ENCODE results near the gene DCHS1.

The DCHS1 gene

DNA sequence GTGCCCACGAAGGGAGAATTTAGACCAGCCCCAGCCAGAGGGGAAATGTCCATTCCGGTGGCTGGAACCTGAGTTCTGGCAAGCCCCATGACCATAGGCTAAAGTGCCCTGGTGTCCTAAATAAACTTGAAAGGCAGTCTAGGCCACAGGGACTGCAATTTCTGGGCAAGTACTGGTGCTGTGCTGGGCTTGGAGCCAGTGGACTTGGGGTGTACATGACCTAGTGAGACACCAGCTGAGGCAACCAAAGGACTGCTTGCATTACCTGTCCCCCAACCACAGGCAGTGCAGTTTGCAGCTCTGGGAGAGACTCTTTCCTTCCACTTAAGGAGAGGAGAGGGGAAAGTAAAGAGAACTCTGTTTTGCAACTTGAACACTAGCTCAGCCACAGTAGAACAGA is 75.9 kb downstream of the DCHS1 start:
- no peak for DNase-seq

DNA sequence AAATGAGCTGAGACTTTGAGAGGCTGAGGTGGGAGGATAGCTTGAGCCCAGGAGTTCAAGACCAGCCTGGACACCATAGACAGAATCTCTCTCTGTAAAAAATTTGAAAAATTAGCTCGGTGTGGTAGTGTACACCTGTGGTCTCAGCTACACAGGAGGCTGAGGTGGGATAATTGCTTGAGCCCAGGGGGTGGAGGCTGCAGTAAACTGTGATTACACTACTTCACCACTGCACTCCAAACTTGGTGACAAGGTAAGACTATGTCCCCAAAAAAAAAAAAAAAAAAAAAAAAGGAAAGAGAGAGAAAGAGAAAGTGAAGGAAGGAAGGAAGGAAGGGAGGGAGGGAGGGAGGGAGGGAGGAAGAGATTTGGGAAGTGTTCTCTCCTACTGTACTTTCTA is 77.5 kb downstream of the DCHS1 start:
- no peak for DNase-seq

DNA sequence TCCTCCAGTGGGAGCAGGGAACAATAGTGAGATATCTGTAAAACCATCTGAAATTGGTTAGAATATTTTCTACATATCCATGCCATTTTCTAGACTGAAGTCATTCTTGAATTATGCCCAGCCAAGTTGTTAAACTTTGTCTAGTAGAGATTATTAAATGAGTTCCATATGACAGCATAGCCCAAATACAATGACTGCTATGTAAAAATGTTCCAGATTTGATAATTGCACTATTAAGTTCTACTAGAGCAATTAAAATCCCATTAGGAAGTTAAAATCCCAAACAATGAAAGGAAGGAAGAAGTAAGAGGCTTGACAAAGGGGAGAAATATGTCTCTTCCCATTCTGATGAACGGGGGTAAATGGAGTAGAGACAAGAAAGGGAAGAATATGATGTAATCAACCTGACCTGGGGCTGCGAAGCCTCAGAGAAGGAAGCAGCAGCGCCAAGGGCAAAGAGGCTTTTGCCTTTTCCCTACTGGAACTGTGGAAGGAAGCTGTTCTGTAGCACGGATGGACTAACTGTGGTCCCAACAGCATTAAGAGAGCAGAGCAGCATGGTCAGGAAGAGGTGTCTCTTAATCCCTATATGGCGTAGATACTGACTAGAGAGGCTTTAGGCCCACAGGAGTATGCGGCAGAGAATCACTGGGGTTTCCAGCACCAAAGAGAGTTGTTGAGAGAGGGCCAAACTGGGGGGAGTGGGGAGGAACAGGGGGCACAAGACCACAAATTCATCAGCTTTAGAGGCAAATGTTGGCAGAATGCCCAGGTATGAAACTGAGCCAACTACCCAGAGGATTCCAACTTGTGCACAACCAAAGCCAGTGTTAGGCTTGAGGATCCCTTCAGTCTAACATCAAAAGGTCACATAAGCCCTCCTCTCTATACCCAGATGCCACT is 78.9 kb downstream of the DCHS1 start:
- no peak for DNase-seq

DNA sequence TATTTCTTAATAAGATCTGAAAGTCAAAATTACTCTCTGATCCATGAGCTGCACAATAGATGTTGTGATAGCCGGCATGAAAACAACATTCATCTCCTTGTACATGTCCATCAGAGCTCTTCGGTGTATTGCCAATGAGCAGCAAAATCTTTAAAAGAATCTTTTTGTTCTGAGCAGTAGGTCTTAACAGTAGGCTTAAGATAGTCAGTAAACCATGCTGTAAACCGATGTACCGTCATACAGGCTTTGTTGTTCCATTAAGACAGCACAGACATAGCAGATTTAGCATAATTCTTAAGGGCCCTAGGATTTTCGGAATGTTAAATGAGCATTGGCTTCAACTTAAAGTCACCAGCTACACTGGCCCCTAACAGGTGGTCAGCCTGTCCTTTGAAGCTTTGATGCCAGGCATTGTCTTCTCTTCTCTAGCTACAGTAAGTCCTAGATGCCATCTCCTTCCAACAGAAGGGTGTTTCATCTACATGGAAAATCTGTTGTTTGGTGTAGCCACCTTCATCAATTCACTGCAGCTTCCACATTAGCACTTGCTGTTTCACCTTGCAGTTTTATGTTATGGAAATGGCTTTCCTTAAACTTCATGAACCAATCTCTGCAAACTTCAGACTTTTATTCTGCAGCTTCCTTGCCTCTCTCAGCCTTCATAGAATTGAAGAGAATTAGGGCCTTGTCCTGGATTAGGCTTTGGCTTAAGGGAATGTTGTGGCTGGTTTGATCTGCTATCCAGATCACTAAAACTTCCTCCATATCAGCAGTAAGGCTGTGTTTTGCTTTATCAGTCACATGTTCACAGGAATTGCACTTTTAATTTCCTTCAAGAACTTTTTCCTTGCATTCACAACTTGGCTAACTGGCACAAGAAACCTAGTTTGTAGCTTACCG is 80.5 kb downstream of the DCHS1 start:
- no peak for DNase-seq

DNA sequence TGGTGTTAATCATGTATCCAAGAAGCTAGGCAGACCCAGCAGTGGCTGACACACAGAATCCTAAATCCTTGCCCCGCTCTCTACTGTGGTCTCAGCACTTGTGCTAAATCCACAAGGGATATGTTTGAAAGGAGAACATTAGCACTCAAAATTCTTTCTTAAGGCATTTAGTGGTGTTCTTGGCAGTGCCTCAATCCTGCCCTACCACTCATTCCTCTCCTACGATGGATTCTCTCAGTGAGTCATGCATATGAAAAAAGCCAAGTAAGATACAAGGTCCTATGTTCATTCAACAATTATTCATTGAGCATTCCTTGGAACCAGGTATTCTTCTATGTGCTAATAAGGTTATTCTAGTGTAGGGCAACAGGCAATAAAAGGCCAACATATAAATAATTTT is 83.4 kb downstream of the DCHS1 start:
- DNase-seq = no peak

DNA sequence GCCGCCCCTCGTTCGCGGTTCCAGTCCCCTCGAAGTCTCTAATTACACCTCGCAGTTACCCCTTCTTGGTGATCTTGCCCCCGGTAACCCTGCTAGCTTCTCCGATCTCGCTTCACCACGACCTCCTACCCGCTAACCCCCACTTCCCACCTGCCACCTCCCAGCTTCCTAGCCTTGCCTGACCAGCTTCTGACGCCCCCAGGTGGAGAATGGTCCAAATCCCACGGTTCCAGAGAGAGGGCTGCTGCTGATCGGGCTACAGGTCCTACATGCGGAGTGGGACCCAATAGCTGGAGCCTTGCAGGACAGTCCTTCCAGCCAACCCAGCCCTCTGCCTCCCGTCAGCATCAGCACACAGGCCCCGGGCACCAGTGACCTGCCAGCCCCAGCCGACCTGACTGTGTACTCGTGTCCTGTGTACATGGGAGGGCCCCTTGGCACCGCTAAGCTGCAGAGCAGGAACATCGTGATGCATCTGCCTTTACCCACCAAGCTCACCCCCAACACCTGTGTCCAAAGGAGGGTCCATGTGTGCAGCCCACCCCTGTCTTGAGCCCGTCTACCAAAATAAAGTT is 84.1 kb downstream of the DCHS1 start:
- DNase-seq = no peak
